H4 (cell line): ENCODE results near the gene ACLY. TPM values are rescaled to one million over a fixed set of nuclear protein-coding genes. Genes with fewer than 3 reads are reported as not detected.
A peak's percentile ranks its signal among the peaks of the same experiment; 100 is the strongest.
"Not testable (repeated sequence)": the region's sequence is repeated elsewhere in the genome, so short reads cannot be mapped to it uniquely, and the experiment has no call there.

Experiments
- DNase-seq: peaks from one replicate; pipeline ENCODE4 v3.0.0-alpha.2; 2015; ENCODE audit warnings: low spot score
- total RNA-seq: library from RNA; depleted of rRNA; stranded (reverse); fragments of >200 nt; shearing (Covaris generic); gene quantifications from 2 replicates; pipeline ENCODE4 v1.2.3, GENCODE V29; 2014

The ACLY gene
- total RNA-seq, 1 experiment from 2014 or later = 98.9 TPM

DNA sequence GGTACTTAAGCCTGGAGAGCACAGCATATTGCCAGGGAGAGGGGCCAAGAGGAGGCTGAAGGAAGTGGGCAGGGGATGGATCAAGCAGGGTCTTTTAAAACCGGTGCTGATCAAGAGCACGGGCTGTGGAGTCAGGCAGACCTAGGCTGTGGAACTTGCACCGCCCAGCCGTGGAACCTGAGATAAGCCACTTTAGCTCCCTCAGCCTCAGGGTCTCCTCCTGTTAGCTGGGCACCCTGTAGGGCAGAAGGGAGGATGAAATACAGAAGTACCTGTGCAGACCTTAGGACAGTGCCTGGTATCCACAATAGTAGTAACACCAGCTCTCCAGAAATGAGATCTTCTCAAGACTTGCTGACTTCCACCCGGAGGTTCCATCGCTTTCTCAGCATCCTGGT is 20.9 kb upstream of the ACLY start:
- no peak for DNase-seq

DNA sequence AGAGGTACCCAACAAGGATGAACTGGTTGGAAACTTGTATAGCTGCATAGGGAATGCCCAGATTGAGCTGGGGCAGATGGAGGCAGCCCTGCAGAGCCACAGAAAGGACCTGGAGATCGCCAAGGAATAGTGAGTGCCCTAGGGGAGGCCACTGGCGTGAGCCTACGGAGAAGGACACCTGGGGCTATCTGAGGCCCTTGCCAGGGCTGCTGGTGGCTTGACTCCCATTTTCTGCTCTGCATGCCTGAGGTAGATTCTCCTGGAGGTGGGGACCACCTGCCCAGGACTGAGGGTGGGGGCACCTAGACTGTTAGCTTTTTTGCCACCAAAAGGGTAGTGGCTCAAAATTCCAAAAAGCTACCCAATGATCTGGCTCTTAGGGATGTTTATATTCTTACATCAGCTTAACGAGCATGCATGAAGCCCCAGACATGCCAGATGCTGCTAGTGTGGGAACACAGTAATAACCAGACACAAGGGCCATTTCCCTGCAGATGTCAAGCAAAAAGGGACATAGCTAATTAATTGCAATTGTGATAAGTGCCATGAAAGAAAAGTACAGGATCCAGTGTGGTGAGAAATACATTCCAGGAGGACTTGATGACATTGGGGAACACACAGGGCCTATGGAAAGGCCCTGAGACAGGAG is 20.4 kb upstream of the ACLY start:
- no peak for DNase-seq

DNA sequence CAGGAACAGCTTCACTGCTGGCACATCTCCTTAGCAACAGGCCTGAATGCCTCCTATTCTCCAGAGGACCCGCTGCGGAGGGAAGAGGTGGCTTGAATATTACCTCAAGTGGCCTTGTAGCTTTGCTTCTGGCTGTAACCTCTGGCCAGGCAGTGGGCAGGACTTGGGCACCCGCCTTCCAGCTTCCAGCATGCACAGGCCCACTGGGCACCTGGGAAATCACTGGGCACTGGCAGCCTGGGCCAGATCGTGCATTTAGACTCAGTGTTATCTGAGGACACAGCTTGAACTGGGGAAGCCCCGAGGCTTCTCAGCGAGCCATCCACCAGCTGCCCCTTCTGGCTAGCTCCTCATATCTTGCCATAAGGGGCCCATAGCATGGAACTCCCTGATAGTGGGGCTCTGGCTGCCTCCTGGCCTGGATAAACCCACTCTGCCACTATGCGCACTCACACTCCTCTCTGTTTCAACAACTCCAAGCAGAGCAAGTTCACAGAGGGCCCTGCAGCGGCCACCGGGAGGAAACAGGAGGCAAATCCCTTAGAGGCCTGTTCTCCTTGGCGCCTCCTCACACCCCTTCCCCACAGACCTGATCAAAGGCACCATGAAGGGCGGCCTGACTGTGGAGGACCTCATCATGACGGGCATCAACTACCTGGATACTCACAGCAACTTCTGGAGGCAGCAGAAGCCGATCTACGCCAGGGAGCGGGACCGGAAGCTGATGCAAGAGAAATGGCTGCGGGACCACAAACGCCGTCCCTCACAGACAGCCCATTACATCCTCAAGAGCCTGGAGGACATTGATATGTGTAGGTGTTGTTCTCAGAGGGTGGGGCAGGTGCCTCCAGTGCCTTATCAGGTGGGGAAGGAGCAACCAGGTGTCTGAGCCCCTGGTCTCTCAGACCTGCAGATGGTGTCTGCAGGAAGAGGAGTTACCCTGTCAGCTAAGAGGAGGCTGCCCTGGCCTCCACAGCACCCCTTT is 19.5 kb upstream of the ACLY start:
- DNase-seq = no peak

DNA sequence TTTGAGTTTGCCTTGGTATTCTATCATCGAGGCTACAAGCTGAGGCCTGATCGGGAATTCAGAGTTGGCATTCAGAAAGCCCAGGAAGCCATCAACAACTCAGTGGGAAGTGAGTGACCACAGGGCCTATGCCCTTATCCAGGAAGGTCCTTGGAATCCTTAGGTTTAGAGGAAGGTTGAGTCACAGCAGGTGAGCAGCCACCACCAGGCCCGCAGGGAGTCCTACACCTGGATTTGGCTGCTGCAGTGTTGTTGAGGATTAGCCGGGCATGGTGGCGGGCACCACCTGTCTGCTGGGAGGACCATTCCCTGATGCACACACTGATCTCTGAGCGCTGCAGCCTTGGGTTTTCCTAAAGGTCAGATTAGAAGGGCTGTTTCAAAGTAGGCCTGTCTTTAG is 16.9 kb upstream of the ACLY start:
- DNase-seq = no peak

DNA sequence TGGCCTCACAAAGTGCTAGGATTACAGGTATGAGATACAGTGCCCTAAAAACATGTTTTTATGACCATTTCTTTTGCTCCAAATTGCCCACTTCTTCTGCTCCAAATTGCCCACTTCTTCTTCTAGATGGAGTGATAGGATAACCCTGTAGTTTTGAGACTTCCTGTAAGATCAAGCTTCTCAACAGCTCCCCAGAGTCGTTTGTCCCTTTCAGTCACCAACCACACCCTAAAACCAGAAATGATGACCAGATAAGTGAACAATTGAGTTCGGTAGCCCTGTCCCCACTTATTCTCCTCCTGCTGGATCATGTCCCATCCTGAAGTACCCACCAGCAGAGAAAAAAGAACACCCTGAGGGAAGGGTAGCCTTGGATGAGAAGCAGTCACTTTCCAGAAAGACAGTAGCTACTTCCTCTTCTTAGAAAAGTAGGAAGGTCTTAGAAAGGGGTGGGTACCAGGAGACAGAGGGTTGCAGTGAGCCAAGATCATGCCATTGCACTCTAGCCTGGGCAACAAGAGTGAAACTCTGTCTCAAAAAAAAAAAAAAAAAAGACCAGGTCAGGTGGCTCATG is 14.2 kb upstream of the ACLY start:
- DNase-seq = no peak

GRCh38 chr17:41931715-41932114 is 13.0 kb upstream of the ACLY start:
- DNase-seq = not testable (repeated sequence)

GRCh38 chr17:41930833-41931156 is 12.0 kb upstream of the ACLY start:
- not testable (repeated sequence) for DNase-seq

- DNase-seq = peak; percentile 97
Measured at GRCh38 chr17:41930009-41930832, 11.5 kb upstream of the ACLY start, which contains the start of gene ODAD4. Gene ODAD4 (plus strand): TSS chr17:41930617. CDS start chr17:41930724, 107 bp downstream.

GRCh38 chr17:41928693-41929251 is 10.0 kb upstream of the ACLY start:
- no peak for DNase-seq

DNA sequence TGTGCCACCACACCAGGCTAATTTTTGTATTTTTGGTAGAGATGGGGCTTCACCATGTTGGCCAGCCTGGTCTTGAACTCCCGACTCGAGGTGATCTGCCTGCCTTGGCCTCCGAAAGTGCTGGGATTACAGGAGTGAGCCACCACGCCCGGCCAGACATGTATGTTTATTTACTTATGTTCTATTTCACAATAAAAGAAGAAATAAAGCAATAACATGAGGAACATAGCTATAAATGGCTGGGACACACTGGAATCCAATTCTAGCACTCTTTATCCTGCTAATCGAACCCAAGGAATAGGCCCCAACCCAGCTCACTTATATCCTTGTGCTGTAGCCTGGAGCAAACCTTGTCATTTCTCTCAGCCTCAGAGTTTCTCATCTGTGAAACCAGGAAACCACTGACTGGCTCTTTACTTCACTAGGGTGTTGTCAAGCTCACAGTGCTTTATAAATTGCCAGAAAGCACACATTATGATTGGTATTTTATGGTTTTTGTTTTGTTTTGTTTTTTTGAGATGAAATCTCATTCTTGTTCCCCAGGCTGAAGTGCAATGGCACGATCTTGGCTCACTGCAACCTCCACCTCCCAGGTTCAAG is 7.3 kb upstream of the ACLY start:
- DNase-seq = no peak

- DNase-seq = no peak
Measured at GRCh38 chr17:41920580-41920955, 1.8 kb upstream of the ACLY start.

DNA sequence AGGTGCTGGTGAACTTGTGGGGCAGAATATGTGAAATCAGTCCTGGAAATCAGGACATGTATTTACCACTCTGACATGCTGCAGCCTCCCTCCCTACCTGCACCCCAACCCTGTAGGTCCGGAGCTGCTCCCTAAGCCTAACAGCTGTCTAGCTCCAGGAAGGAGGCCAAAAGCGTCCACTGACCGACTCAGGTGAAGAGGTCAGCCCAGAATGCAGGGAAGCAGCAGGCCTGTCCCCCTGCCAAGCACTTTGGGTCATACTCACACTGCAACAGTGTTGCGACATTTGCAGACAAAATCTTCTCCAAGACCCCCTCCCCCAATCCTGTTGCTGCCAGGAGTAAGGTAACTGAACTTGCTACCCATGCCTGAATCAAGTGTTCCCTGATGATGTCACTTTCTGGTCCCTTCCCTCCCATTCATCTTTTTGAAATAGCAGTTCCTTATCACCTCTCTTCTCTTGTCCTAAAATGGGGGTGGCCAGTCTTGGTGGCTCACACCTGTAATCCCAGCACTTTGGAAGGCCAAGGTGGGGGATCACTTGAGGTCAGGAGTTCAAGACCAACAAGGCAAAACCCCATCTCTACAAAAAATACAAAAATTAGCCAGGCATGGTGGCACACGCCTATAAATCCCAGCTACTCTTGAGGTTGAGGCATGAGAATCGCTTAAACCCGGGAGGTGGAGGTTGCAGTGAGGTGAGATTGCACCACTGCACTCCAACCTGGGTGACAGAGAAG is 1.3 kb upstream of the ACLY start:
- DNase-seq = no peak

DNA sequence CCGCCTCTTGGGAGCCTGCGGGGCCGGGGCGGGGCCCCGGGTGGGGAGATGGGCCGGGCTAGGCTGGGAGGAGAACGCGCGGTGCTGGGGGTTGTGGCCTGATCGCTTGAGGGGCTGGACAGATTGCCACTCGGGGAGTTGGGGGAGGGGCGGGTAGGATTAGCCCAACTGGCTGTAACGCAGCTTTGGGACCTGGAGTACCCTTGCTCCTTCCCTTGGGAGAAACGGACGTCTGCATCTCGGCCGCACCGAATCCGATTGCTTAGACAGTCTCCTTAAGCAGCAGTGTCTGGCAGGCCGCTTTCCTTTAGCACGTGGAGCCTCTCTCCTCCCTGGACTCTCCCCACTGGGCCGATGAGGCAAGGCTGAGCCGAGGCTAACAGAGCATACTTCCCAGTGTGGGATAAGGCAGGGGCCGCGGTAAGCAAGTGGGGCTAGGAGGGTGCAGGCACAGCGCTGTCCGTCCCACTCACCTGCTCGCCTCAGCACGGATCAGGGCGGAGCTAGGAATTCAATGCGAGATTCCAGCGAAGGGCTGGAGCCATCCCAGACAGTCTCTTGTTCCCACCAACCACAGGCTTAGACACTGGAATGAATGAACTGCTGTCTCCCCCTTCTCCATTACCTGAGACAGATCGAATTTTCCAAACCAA is 540 bp upstream of the ACLY start:
- no peak for DNase-seq

GRCh38 chr17:41917679-41918313 is 955 bp downstream of the ACLY start:
- DNase-seq = no peak

DNA sequence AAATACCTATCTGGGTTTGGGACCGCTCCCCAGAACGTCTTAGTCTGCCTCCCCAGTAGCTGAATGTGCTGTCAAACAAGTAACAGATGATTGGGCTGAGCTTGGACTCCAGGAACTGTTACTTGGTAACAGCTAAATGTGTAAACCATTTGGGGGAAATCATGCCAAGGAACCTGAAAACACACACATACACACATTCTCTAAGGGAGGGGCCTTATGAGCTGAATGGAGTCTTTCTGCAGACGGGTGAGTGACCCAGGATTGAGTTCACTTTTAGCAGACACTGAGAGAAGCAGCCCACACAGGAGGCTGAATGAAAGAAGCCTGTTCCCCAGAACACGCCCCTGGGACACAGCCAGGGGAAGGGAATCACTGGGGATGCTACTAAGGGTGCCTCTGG is 1.6 kb downstream of the ACLY start:
- DNase-seq = no peak

- DNase-seq = no peak
Measured at GRCh38 chr17:41915566-41915965, 3.2 kb downstream of the ACLY start.

DNA sequence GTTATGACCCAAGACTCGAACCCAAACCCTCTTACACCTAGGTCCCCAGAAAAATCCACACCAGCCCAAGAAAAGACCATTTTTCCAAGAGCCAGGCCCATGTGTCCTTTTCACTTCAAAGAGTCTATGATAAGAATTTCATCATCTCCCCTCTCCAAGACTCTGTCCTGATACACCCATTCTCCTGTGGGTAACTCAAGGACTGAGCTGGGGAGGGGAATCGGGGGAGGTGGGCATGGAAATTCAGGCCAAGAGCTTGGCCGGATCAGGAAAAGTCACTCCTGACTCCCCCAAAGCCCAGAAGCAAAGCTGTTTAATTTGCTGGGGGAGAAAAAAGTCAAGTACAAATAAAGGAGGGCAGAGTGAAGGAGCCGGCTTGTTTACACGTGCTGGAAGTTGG is 3.7 kb downstream of the ACLY start:
- no peak for DNase-seq

DNA sequence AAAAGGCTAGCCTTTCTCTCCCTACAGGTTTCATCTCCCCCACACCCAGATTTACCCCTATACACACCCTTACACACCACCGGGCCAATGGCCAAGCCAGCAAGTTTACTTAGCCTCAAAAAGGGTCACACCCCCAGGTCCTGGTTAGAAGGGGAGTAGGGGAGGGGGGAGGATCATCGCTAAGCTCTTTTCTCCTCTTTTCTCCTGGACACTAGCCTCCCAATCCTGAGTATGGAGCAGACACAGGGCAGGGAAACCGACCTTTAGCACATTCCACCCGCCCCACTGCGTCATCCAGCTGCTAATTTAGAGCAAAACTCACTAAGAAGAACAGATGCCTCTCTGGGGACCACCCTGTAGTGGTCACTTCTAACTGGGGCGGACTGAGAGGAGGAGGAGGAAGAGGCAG is 4.4 kb downstream of the ACLY start:
- no peak for DNase-seq

DNA sequence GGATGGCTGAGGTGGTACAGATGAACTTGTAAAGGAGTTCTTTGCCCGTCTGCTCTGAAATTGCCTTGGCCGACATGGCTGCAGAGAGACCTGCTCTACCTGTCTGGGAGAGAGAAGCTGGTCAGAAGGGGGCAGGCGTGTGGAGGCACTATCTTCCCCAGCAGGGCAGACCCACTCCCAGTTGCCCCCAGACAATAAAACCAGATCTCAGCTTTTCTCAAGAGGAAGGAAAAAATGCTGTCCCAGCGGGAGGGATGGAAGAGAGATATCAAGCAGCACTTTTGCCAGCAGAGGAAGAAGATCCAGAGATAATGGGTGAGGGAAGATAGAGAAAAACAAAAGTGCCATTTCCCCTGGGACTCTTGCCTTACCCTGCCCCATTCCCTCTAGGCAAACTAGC is 5.0 kb downstream of the ACLY start:
- DNase-seq = no peak
